ENCODE results near the gene STARD10. TPM values are rescaled to one million over a fixed set of nuclear protein-coding genes. Genes with fewer than 3 reads are reported as not detected.
A peak's percentile ranks its signal among the peaks of the same experiment; 100 is the strongest.

The STARD10 gene
- total RNA-seq, 2 experiments from 2014 or later: 10.5 to 12.9 TPM

DNA sequence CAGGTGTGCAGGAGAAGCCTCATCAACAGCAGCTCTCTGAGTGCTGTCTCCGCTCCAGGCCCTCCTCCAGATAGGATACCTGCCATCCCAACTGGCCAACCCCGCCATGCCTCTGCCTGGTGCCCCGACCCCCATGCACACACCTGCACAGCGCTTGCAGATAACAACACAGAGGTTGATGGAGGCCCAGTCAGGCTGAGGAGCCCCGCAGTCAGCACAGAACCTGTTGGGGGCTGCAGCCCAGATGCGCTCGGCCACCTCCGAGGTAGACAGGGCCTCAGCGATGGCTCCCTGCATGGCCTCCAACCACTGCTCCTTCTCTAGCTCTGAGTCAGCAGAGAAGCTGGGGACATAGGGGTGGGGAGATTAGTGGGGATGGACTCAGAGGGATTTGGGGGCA is 86.8 kb downstream of the STARD10 start:
- Mint-ChIP-seq H3K4me3 (no peak overlapping the region), H3K27ac (no peak overlapping the region), H3K4me1 (ENCODE audit: low read depth) (no peaks in the 10 kb centered on the region), H3K9me3 (no peaks in the 10 kb centered on the region), H3K27me3 (no peaks in the 10 kb centered on the region), H3K36me3 (ENCODE audit: low read depth) (peaks cover 81% of the 10 kb centered on the region)
- ATAC-seq (ENCODE audit: poor library complexity) (no peak), DNase-seq (no peak)
- Histone ChIP-seq H3K4me1 (ENCODE audit: insufficient read depth, low read length) (no peaks in the 10 kb centered on the region), H3K9me3 (ENCODE audit: control insufficient read depth in 1 of 2, insufficient read depth in 1 of 2, low read length in 2 of 2) (no peaks in the 10 kb centered on the region), H3K27ac (ENCODE audit: low read depth in 1 of 2, low read length in 2 of 2) (no peak overlapping the region), H3K36me3 (ENCODE audit: insufficient read depth, low read length) (peaks cover 87% of the 10 kb centered on the region), H3K4me3 (ENCODE audit: low read length) (no peak overlapping the region), H3K27me3 (ENCODE audit: control insufficient read depth in 1 of 2, insufficient read depth in 2 of 2, low read length in 2 of 2) (no peaks in the 10 kb centered on the region)
- ChIA-PET POLR2A (no interaction called here), CTCF (no interaction called here)
- intact Hi-C loops (cut with DNase I, micrococcal nuclease): no loop called here
- TF ChIP-seq, protein P1, sequence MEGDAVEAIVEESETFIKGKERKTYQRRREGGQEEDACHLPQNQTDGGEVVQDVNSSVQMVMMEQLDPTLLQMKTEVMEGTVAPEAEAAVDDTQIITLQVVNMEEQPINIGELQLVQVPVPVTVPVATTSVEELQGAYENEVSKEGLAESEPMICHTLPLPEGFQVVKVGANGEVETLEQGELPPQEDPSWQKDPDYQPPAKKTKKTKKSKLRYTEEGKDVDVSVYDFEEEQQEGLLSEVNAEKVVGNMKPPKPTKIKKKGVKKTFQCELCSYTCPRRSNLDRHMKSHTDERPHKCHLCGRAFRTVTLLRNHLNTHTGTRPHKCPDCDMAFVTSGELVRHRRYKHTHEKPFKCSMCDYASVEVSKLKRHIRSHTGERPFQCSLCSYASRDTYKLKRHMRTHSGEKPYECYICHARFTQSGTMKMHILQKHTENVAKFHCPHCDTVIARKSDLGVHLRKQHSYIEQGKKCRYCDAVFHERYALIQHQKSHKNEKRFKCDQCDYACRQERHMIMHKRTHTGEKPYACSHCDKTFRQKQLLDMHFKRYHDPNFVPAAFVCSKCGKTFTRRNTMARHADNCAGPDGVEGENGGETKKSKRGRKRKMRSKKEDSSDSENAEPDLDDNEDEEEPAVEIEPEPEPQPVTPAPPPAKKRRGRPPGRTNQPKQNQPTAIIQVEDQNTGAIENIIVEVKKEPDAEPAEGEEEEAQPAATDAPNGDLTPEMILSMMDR (IDR thresholded peaks at IDR 0.05): no peak

DNA sequence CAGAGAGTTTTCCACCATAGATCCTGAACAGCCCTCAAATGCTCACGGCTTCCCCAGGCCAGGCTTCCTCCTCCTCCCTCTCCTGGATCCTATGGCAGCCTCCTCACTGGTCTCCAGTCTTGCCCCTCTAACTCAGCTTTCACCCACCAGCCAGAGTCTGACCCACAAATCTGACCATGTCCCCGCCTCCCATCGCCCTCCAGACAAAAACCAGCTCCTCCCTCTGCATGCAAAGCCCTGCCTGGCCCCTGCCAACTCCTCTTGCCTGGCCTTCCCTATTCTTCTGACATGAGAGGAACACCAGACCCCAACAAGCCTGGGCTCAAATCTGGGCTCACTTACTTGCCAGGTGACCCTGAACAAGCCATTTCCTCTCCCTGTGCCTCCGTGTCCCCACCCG is 87.3 kb downstream of the STARD10 start:
- Histone ChIP-seq H3K36me3 (ENCODE audit: insufficient read depth, low read length) (peaks cover 87% of the 10 kb centered on the region), H3K27ac (ENCODE audit: low read depth in 1 of 2, low read length in 2 of 2) (no peak overlapping the region), H3K4me1 (ENCODE audit: insufficient read depth, low read length) (no peaks in the 10 kb centered on the region), H3K27me3 (ENCODE audit: control insufficient read depth in 1 of 2, insufficient read depth in 2 of 2, low read length in 2 of 2) (no peaks in the 10 kb centered on the region), H3K4me3 (ENCODE audit: low read length) (no peak overlapping the region), H3K9me3 (ENCODE audit: control insufficient read depth in 1 of 2, insufficient read depth in 1 of 2, low read length in 2 of 2) (no peaks in the 10 kb centered on the region)
- no peaks in the 10 kb centered on the region for H3K27me3 Mint-ChIP-seq
- peaks cover 85% of the 10 kb centered on the region for H3K36me3 Mint-ChIP-seq (ENCODE audit: low read depth)
- no peak overlapping the region for H3K4me3 Mint-ChIP-seq
- no peak overlapping the region for H3K27ac Mint-ChIP-seq
- ATAC-seq (ENCODE audit: poor library complexity) (no peak), DNase-seq (no peak)
- H3K4me1 Mint-ChIP-seq (ENCODE audit: low read depth): no peaks in the 10 kb centered on the region
- no peaks in the 10 kb centered on the region for H3K9me3 Mint-ChIP-seq
- ChIA-PET POLR2A (no interaction called here), CTCF (no interaction called here)
- TF ChIP-seq, protein P1 (IDR thresholded peaks at IDR 0.05): no peak
- intact Hi-C loops (cut with DNase I, micrococcal nuclease): no loop called here

DNA sequence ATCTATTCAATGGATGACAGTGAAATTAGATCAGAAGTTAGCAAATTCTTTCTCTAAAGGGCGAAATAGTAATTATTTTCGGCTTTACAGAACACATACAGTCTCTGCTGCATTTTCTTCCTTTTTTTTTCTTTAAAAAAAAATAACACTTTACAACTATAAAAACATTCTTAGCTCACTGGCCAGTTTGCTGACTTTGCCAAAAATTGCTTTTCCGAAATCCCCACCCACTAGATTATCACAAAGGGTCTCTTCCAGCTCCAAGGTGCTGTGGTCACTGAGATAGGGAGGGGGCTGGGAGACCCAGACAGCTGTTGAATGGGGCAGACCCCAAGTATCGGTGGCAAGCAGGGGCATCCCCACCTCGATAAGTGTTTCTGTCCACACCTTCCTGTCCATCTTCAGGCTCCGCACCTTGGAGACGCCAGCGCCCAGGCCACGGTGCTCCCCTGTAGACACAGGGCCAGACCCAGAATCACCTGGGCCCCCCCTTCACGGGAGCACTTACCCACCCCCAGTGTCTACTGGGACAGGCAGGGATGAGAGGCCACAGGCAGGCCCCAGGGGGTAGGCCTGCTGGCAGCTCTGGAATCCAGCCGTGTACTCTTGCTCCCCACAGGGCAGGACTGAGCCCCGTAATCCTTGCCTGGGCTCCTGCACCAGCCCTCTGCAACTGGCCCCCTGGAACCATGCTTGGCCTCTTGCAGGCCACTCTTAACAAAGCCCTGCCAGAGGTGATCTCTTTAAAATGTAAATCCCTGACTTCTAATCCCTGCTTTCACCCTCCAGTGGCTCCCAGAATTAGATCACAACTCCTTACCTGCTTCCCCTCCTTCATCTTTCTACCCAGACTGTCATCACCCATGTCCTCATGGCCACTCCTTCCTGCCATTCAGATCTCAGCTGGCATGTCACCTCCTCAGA is 88.1 kb downstream of the STARD10 start:
- CTCF ChIA-PET: no interaction called here
- DNase-seq (no peak), ATAC-seq (ENCODE audit: poor library complexity) (no peak)
- POLR2A ChIA-PET: no interaction called here
- Mint-ChIP-seq H3K36me3 (ENCODE audit: low read depth) (peaks cover 87% of the 10 kb centered on the region), H3K4me3 (no peak overlapping the region), H3K27me3 (no peaks in the 10 kb centered on the region), H3K4me1 (ENCODE audit: low read depth) (no peaks in the 10 kb centered on the region), H3K27ac (peak overlapping the region; percentile 17), H3K9me3 (no peaks in the 10 kb centered on the region)
- Histone ChIP-seq H3K4me3 (ENCODE audit: low read length) (no peak overlapping the region), H3K27ac (ENCODE audit: low read depth in 1 of 2, low read length in 2 of 2) (no peak overlapping the region), H3K36me3 (ENCODE audit: insufficient read depth, low read length) (peaks cover 87% of the 10 kb centered on the region), H3K4me1 (ENCODE audit: insufficient read depth, low read length) (no peaks in the 10 kb centered on the region), H3K27me3 (ENCODE audit: control insufficient read depth in 1 of 2, insufficient read depth in 2 of 2, low read length in 2 of 2) (no peaks in the 10 kb centered on the region), H3K9me3 (ENCODE audit: control insufficient read depth in 1 of 2, insufficient read depth in 1 of 2, low read length in 2 of 2) (no peaks in the 10 kb centered on the region)
- intact Hi-C loops (cut with DNase I, micrococcal nuclease): no loop called here
- TF ChIP-seq, protein P1 (IDR thresholded peaks at IDR 0.05): no peak

All from CD4-positive, alpha-beta T cell (primary cell).